ENCODE measurements around the gene LAMC2. TPM values are rescaled to one million over a fixed set of nuclear protein-coding genes. Genes with fewer than 3 reads are reported as not detected.

The LAMC2 gene
- total and polyA plus RNA-seq, 2 donors from 2014 or later, result 4.0 to 89.0 TPM

GRCh38 chr1:183139281-183139942, 46.7 kb upstream of the LAMC2 start:
- Histone ChIP-seq H3K36me3 (ENCODE audit: control insufficient read depth in 2 of 3, insufficient read depth in 3 of 3, low read length in 3 of 3) (peaks cover 8 to 32% (median 14%) of the 10 kb centered on the region in 3 donors), H3K4me1 (ENCODE audit: control insufficient read depth in 2 of 3, insufficient read depth in 2 of 3, low read depth in 1 of 3, low read length in 3 of 3) (no peaks in the 10 kb centered on the region), H3K9me3 (ENCODE audit: control insufficient read depth in 2 of 3, insufficient read depth in 1 of 3, low read length in 3 of 3) (no peaks in the 10 kb centered on the region), H3K9ac (ENCODE audit: low read length in 3 of 3) (no peak overlapping the region), H3K4me3 (ENCODE audit: low read length in 3 of 3) (no peak overlapping the region), H3K27me3 (ENCODE audit: control insufficient read depth, insufficient read depth, low read length) (no peaks in the 10 kb centered on the region), H3K27ac (ENCODE audit: low read depth in 2 of 2, low read length in 2 of 2) (no peak overlapping the region)
- FAIRE-seq (no peak), DNase-seq (peak in 1 of 5 donors; percentile 19)
- no peak for TF ChIP-seq CTCF (IDR thresholded peaks at IDR 0.05; ENCODE audit: borderline replicate concordance, extremely low read depth, insufficient read depth)
- intact Hi-C loops (cut with DNase I), result no loop called here

- intact Hi-C loops (cut with DNase I), result no loop called here
Measured at GRCh38 chr1:183140633-183141032, 45.4 kb upstream of the LAMC2 start.

GRCh38 chr1:183142171-183142570, 43.9 kb upstream of the LAMC2 start:
- Histone ChIP-seq H3K36me3 (ENCODE audit: control insufficient read depth in 2 of 3, insufficient read depth in 3 of 3, low read length in 3 of 3) (peaks cover 10 to 14% (median 11%) of the 10 kb centered on the region in 3 donors), H3K4me1 (ENCODE audit: control insufficient read depth in 2 of 3, insufficient read depth in 2 of 3, low read depth in 1 of 3, low read length in 3 of 3) (no peaks in the 10 kb centered on the region), H3K27me3 (ENCODE audit: control insufficient read depth, insufficient read depth, low read length) (no peaks in the 10 kb centered on the region), H3K9me3 (ENCODE audit: control insufficient read depth in 2 of 3, insufficient read depth in 1 of 3, low read length in 3 of 3) (no peaks in the 10 kb centered on the region), H3K9ac (ENCODE audit: low read length in 3 of 3) (no peak overlapping the region), H3K27ac (ENCODE audit: low read depth in 2 of 2, low read length in 2 of 2) (no peak overlapping the region), H3K4me3 (ENCODE audit: low read length in 3 of 3) (no peak overlapping the region)
- TF ChIP-seq CTCF (IDR thresholded peaks at IDR 0.05; ENCODE audit: borderline replicate concordance, extremely low read depth, insufficient read depth), result no peak
- FAIRE-seq (no peak), DNase-seq (no peak)
- intact Hi-C loops (cut with DNase I), result no loop called here

More at GRCh38 chr1:183140633-183141032, 45.4 kb upstream of the LAMC2 start:
- Histone ChIP-seq H3K9ac (ENCODE audit: low read length in 3 of 3) (no peak overlapping the region), H3K27ac (ENCODE audit: low read depth in 2 of 2, low read length in 2 of 2) (no peak overlapping the region), H3K9me3 (ENCODE audit: control insufficient read depth in 2 of 3, insufficient read depth in 1 of 3, low read length in 3 of 3) (no peaks in the 10 kb centered on the region), H3K4me1 (ENCODE audit: control insufficient read depth in 2 of 3, insufficient read depth in 2 of 3, low read depth in 1 of 3, low read length in 3 of 3) (no peaks in the 10 kb centered on the region), H3K36me3 (ENCODE audit: control insufficient read depth in 2 of 3, insufficient read depth in 3 of 3, low read length in 3 of 3) (peaks cover 11 to 22% (median 14%) of the 10 kb centered on the region in 3 donors), H3K27me3 (ENCODE audit: control insufficient read depth, insufficient read depth, low read length) (no peaks in the 10 kb centered on the region), H3K4me3 (ENCODE audit: low read length in 3 of 3) (no peak overlapping the region)
- no peak for DNase-seq
- no peak for FAIRE-seq
- TF ChIP-seq CTCF (IDR thresholded peaks at IDR 0.05; ENCODE audit: borderline replicate concordance, extremely low read depth, insufficient read depth), result no peak
